ENCODE measurements around the gene TBCE. TPM values are rescaled to one million over a fixed set of nuclear protein-coding genes. Genes with fewer than 3 reads are reported as not detected.

The TBCE gene
- total RNA-seq, 2 experiments from 2014 or later, result 7.0 to 8.4 TPM

DNA sequence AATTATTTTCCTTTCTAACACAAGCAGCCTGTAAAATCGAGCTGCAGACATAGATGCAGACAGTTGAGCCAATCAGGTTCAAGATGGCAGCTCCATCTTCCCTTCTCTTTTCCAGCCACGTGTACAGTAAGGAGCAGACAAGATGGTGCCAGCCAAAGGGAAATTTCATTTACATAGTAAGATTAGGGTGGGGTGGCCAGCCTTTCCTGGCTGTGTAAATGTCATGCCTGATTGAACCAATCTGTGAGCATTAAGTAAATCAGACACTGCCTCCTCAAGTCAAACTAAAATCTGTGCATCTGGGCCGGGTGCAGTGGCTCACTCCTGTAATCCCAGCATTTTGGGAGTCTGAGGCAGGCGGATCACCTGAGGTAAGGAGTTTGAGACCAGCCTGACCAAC lies 60.2 kb downstream of the TBCE start:
- Mint-ChIP-seq H3K4me3 (no peak overlapping the region), H3K27me3 (no peaks in the 10 kb centered on the region), H3K27ac (no peak overlapping the region), H3K36me3 (ENCODE audit: low read depth) (peaks cover 9% of the 10 kb centered on the region), H3K4me1 (ENCODE audit: low read depth) (peaks cover 28% of the 10 kb centered on the region), H3K9me3 (no peaks in the 10 kb centered on the region)
- H3K27me3 ChIP-seq (ENCODE audit: control insufficient read depth in 1 of 2, insufficient read depth in 2 of 2, low read length in 2 of 2), result no peaks in the 10 kb centered on the region
- ChIA-PET POLR2A (no interaction called here), CTCF (interaction anchor here (0.6 kb wide), 1 partner anchor 735 kb away, joined by 3 read pairs; no protein-coding TSS in a partner anchor)
- ATAC-seq (ENCODE audit: poor library complexity) (no peak), DNase-seq (no peak)
- H3K9me3 ChIP-seq (ENCODE audit: control insufficient read depth in 1 of 2, insufficient read depth in 1 of 2, low read length in 2 of 2), result no peaks in the 10 kb centered on the region
- intact Hi-C loops (cut with DNase I, micrococcal nuclease), result no loop called here
- peaks cover 12% of the 10 kb centered on the region for H3K4me1 ChIP-seq (ENCODE audit: insufficient read depth, low read length)
- H3K4me3 ChIP-seq (ENCODE audit: low read length), result no peak overlapping the region
- H3K36me3 ChIP-seq (ENCODE audit: insufficient read depth, low read length), result peaks cover 13% of the 10 kb centered on the region
- TF ChIP-seq, protein P1, sequence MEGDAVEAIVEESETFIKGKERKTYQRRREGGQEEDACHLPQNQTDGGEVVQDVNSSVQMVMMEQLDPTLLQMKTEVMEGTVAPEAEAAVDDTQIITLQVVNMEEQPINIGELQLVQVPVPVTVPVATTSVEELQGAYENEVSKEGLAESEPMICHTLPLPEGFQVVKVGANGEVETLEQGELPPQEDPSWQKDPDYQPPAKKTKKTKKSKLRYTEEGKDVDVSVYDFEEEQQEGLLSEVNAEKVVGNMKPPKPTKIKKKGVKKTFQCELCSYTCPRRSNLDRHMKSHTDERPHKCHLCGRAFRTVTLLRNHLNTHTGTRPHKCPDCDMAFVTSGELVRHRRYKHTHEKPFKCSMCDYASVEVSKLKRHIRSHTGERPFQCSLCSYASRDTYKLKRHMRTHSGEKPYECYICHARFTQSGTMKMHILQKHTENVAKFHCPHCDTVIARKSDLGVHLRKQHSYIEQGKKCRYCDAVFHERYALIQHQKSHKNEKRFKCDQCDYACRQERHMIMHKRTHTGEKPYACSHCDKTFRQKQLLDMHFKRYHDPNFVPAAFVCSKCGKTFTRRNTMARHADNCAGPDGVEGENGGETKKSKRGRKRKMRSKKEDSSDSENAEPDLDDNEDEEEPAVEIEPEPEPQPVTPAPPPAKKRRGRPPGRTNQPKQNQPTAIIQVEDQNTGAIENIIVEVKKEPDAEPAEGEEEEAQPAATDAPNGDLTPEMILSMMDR (IDR thresholded peaks at IDR 0.05), result no peak
- H3K27ac ChIP-seq (ENCODE audit: low read depth in 1 of 2, low read length in 2 of 2), result no peak overlapping the region

DNA sequence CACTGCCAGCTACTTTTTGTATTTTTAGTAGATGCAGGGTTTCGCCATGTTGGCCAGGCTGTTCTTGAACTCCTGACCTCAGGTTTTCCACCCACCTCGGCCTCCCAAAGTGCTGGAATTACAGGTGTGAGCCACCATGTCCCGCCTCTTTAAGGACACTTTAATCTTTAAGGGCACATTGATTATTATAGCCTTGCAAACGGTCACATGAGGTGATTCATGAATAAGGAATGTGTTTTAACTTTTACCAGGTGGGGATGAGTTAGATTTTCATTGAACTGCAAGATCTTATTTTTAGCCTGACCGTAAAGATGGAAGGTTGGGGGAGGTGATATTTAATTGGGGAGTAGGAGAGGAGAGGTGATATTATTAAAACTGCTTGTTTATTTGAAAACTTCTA lies 61.9 kb downstream of the TBCE start:
- Histone ChIP-seq H3K36me3 (ENCODE audit: insufficient read depth, low read length) (peaks cover 23% of the 10 kb centered on the region), H3K4me3 (ENCODE audit: low read length) (no peak overlapping the region), H3K9me3 (ENCODE audit: control insufficient read depth in 1 of 2, insufficient read depth in 1 of 2, low read length in 2 of 2) (no peaks in the 10 kb centered on the region), H3K27ac (ENCODE audit: low read depth in 1 of 2, low read length in 2 of 2) (no peak overlapping the region), H3K27me3 (ENCODE audit: control insufficient read depth in 1 of 2, insufficient read depth in 2 of 2, low read length in 2 of 2) (no peaks in the 10 kb centered on the region), H3K4me1 (ENCODE audit: insufficient read depth, low read length) (no peaks in the 10 kb centered on the region)
- ATAC-seq (ENCODE audit: poor library complexity) (no peak), DNase-seq (no peak)
- Mint-ChIP-seq H3K4me1 (ENCODE audit: low read depth) (peaks cover 12% of the 10 kb centered on the region), H3K27me3 (no peaks in the 10 kb centered on the region), H3K9me3 (no peaks in the 10 kb centered on the region), H3K27ac (no peak overlapping the region), H3K4me3 (no peak overlapping the region), H3K36me3 (ENCODE audit: low read depth) (peaks cover 10% of the 10 kb centered on the region)
- POLR2A ChIA-PET, result no interaction called here
- TF ChIP-seq, protein P1 (IDR thresholded peaks at IDR 0.05), result no peak
- CTCF ChIA-PET, result interaction anchor here (0.6 kb wide), 1 partner anchor 487 kb away, joined by 4 read pairs; no protein-coding TSS in a partner anchor
- intact Hi-C loops (cut with DNase I, micrococcal nuclease), result no loop called here

DNA sequence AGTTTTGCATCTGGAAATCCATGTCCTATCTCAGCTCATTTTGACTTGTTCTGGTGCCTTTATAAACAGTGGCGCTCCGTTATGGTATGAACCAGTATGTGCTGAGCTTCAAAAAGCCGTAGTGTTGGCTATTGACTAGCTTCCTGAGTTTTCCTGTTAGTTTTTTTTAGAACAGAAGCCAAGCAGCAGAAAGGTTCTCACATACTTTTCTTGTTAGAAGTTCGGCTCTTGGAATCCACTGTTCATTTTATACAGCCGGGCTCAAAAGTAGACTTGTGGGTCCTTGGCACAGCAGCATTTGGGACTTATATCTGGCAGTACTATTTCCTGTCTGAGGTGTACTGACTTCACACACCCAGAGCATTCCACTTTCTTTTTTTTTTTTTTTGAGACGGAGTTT lies 63.8 kb downstream of the TBCE start:
- H3K27me3 Mint-ChIP-seq, result no peaks in the 10 kb centered on the region
- TF ChIP-seq, protein P1 (IDR thresholded peaks at IDR 0.05), result no peak
- H3K4me1 Mint-ChIP-seq (ENCODE audit: low read depth), result peaks cover under 1% of the 10 kb centered on the region
- H3K36me3 Mint-ChIP-seq (ENCODE audit: low read depth), result peaks cover 20% of the 10 kb centered on the region
- H3K27ac Mint-ChIP-seq, result no peak overlapping the region
- H3K36me3 ChIP-seq (ENCODE audit: insufficient read depth, low read length), result peaks cover 32% of the 10 kb centered on the region
- no peak overlapping the region for H3K4me3 ChIP-seq (ENCODE audit: low read length)
- H3K27me3 ChIP-seq (ENCODE audit: control insufficient read depth in 1 of 2, insufficient read depth in 2 of 2, low read length in 2 of 2), result no peaks in the 10 kb centered on the region
- ChIA-PET POLR2A (no interaction called here), CTCF (no interaction called here)
- no peak for ATAC-seq (ENCODE audit: poor library complexity)
- intact Hi-C loops (cut with DNase I, micrococcal nuclease), result no loop called here
- H3K27ac ChIP-seq (ENCODE audit: low read depth in 1 of 2, low read length in 2 of 2), result no peak overlapping the region
- H3K9me3 Mint-ChIP-seq, result no peaks in the 10 kb centered on the region
- DNase-seq, result no peak
- no peaks in the 10 kb centered on the region for H3K4me1 ChIP-seq (ENCODE audit: insufficient read depth, low read length)
- H3K9me3 ChIP-seq (ENCODE audit: control insufficient read depth in 1 of 2, insufficient read depth in 1 of 2, low read length in 2 of 2), result no peaks in the 10 kb centered on the region
- H3K4me3 Mint-ChIP-seq, result no peak overlapping the region
